ENCODE results near the gene CAPZA2. TPM values are rescaled to one million over a fixed set of nuclear protein-coding genes. Genes with fewer than 3 reads are reported as not detected.

The CAPZA2 gene
- total and polyA plus RNA-seq, 9 of the 15 experiments (the other 6 are each of a cell fraction or from before 2014, with no cell fraction given): 67.0 to 524 (median 176) TPM

GRCh38 chr7:116950889-116951351 lies 88.5 kb downstream of the CAPZA2 start (continued):
- TF ChIP-seq, protein P1, sequence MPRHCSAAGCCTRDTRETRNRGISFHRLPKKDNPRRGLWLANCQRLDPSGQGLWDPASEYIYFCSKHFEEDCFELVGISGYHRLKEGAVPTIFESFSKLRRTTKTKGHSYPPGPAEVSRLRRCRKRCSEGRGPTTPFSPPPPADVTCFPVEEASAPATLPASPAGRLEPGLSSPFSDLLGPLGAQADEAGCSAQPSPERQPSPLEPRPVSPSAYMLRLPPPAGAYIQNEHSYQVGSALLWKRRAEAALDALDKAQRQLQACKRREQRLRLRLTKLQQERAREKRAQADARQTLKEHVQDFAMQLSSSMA (CRISPR knock-in tag; IDR thresholded peaks at IDR 0.05): no peak
- TF ChIP-seq BDP1 (IDR thresholded peaks at IDR 0.05; ENCODE audit: insufficient read depth, insufficient read length) (no peak), RREB1 (CRISPR knock-in tag; IDR thresholded peaks at IDR 0.05) (no peak), E2F3 (CRISPR knock-in tag; IDR thresholded peaks at IDR 0.05) (no peak), CBFA2T3 (IDR thresholded peaks at IDR 0.05) (peak; percentile 70), CBFA2T2 (conservative IDR thresholded peaks at IDR 0.05) (peak; percentile 45; the same call in 1 of the 2 replicates), ZNF316 (IDR thresholded peaks at IDR 0.05) (peak; percentile 82), STAT5B (CRISPR knock-in tag; IDR thresholded peaks at IDR 0.05) (no peak), ZNF384 (IDR thresholded peaks at IDR 0.05; ENCODE audit: low read depth, low read length) (no peak), E2F6 (IDR thresholded peaks at IDR 0.05; ENCODE audit: borderline replicate concordance in 1 of 2, extremely low read depth in 1 of 2, insufficient read depth in 1 of 2, insufficient read length in 1 of 2, low read depth in 1 of 2, low read length in 1 of 2, poor library complexity in 1 of 2, severe bottlenecking in 1 of 2) (peak in 1 of 2 experiments; percentile 63), EP300 (IDR thresholded peaks at IDR 0.05; ENCODE audit: low read length) (peak; percentile 37; the same call in 1 of the 2 replicates), SMARCA4 (IDR thresholded peaks at IDR 0.05) (0 out of 2 replicates have a peak, but pooled peaks have one; percentile 12), ZNF699 (CRISPR knock-in tag; IDR thresholded peaks at IDR 0.05; ENCODE audit: insufficient replicate concordance) (no peak), SRSF9 (IDR thresholded peaks at IDR 0.05; ENCODE audit: borderline replicate concordance, low read depth, low read length) (no peak)
- TF ChIP-seq, protein P2, sequence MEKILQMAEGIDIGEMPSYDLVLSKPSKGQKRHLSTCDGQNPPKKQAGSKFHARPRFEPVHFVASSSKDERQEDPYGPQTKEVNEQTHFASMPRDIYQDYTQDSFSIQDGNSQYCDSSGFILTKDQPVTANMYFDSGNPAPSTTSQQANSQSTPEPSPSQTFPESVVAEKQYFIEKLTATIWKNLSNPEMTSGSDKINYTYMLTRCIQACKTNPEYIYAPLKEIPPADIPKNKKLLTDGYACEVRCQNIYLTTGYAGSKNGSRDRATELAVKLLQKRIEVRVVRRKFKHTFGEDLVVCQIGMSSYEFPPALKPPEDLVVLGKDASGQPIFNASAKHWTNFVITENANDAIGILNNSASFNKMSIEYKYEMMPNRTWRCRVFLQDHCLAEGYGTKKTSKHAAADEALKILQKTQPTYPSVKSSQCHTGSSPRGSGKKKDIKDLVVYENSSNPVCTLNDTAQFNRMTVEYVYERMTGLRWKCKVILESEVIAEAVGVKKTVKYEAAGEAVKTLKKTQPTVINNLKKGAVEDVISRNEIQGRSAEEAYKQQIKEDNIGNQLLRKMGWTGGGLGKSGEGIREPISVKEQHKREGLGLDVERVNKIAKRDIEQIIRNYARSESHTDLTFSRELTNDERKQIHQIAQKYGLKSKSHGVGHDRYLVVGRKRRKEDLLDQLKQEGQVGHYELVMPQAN (IDR thresholded peaks at IDR 0.05; ENCODE audit: borderline replicate concordance): 0 out of 2 replicates have a peak, but pooled peaks have one; percentile 22

All from K562 (cell line).